Hepatocyte (in vitro differentiated cells): Measurements from ENCODE around the gene BAHCC1. TPM values are rescaled to one million over a fixed set of nuclear protein-coding genes. Genes with fewer than 3 reads are reported as not detected.
A peak's percentile ranks its signal among the peaks of the same experiment; 100 is the strongest.

Source experiments
- DNase-seq: peaks from one replicate; pipeline ENCODE4 v3.0.0-alpha.2; 2016; ENCODE audit warnings: low spot score
- H2AFZ ChIP-seq: fragments of 200-600 bp; sonication (generic); 2 replicates; pipeline ENCODE4 v1.6.0; 2016; ENCODE audit warnings: antibody characterized with exemption, mild to moderate bottlenecking
- H3K27ac ChIP-seq: fragments of 200-600 bp; sonication (generic); 2 replicates; pipeline ENCODE4 v1.5.1; 2016; ENCODE audit warnings: mild to moderate bottlenecking
- H3K27me3 ChIP-seq: fragments of 200-600 bp; sonication (generic); 2 replicates; pipeline ENCODE4 v1.6.1; 2016
- H3K36me3 ChIP-seq: fragments of 200-600 bp; sonication (generic); replicated peaks from 2 replicates; pipeline ENCODE4 v1.5.1; 2016; ENCODE audit warnings: low read depth; ENCODE audit not compliant: insufficient read depth
- H3K4me1 ChIP-seq: fragments of 200-600 bp; sonication (generic); 2 replicates; pipeline ENCODE4 v1.5.1; 2016; ENCODE audit warnings: mild to moderate bottlenecking, moderate library complexity; ENCODE audit not compliant: insufficient read depth
- H3K4me2 ChIP-seq: fragments of 200-600 bp; sonication (generic); 2 replicates; pipeline ENCODE4 v1.6.0; 2016
- H3K4me3 ChIP-seq: fragments of 200-600 bp; sonication (generic); 2 replicates; pipeline ENCODE4 v1.5.1; 2016; ENCODE audit warnings: mild to moderate bottlenecking
- H3K79me2 ChIP-seq: fragments of 200-600 bp; sonication (generic); 2 replicates; pipeline ENCODE4 v1.6.0; 2017; ENCODE audit warnings: mild to moderate bottlenecking
- H3K9me2 ChIP-seq: fragments of 200-600 bp; sonication (generic); replicated peaks from 2 replicates; pipeline ENCODE4 v1.6.0; 2017; ENCODE audit warnings: mild to moderate bottlenecking; ENCODE audit not compliant: insufficient read depth
- H3K9me3 ChIP-seq: fragments of 200-600 bp; sonication (generic); 2 replicates; pipeline ENCODE4 v1.5.1; 2016; ENCODE audit warnings: low read depth, mild to moderate bottlenecking
- H4K20me1 ChIP-seq: fragments of 200-600 bp; sonication (generic); 2 replicates; pipeline ENCODE4 v1.6.0; 2016; ENCODE audit warnings: mild to moderate bottlenecking; ENCODE audit not compliant: insufficient read depth, poor library complexity, severe bottlenecking
- CTCF ChIP-seq: fragments of 200-600 bp; sonication (generic); IDR thresholded peaks from 2 replicates; pipeline ENCODE4 v1.5.1; 2016; ENCODE audit warnings: antibody characterized with exemption, mild to moderate bottlenecking; ENCODE audit not compliant: poor library complexity
- EZH2 ChIP-seq: fragments of 200-600 bp; sonication (generic); IDR thresholded peaks from 2 replicates; pipeline ENCODE4 v1.6.1; 2016; ENCODE audit warnings: antibody characterized with exemption, mild to moderate bottlenecking, borderline replicate concordance
- EZH2phosphoT487 ChIP-seq: fragments of 200-600 bp; sonication (generic); IDR thresholded peaks from one replicate; pipeline ENCODE4 v1.6.1; 2018; ENCODE audit warnings: antibody characterized with exemption, mild to moderate bottlenecking, low read depth, moderate library complexity; ENCODE audit not compliant: unreplicated experiment, severe bottlenecking
- WGBS: methylation state at CpG from one replicate; pipeline ENCODE4 v1.1.6; 2016; ENCODE audit warnings: low lambda C conversion rate; ENCODE audit errors: missing lambda C conversion rate; 5-methylcytosine and 5-hydroxymethylcytosine counted together
- polyA plus RNA-seq: library from polyadenylated mRNA; unstranded; fragments of >200 nt; fragmentation: Nextera tagmentation; extraction: Ambion mirVana; gene quantifications from 2 replicates; pipeline ENCODE4 v1.2.1, GENCODE V29; 2016
- total RNA-seq: library from RNA; depleted of rRNA; stranded (reverse); fragments of >200 nt; gene quantifications from 2 replicates; pipeline ENCODE4 v1.2.3, GENCODE V29; 2014

BAHCC1 gene
- total and polyA plus RNA-seq, 2 experiments from 2014 or later = 6.4 to 6.6 TPM

GRCh38 chr17:81428948-81429774, 33.9 kb downstream of the BAHCC1 start:
- H3K4me3 ChIP-seq = no peak overlapping the region
- H3K36me3 ChIP-seq = no peaks in the 10 kb centered on the region
- peaks cover 10% of the 10 kb centered on the region for H3K4me1 ChIP-seq
- H3K27ac ChIP-seq = peak overlapping the region; percentile 66
- H3K27me3 ChIP-seq = no peaks in the 10 kb centered on the region
- no peak overlapping the region for H2AFZ ChIP-seq
- no peaks in the 10 kb centered on the region for H3K9me2 ChIP-seq
- H4K20me1 ChIP-seq = no peaks in the 10 kb centered on the region
- TF ChIP-seq EZH2 (no peak), EZH2phosphoT487 (no peak), CTCF (no peak)
- H3K79me2 ChIP-seq = peaks cover 10% of the 10 kb centered on the region
- H3K4me2 ChIP-seq = peak overlapping the region; percentile 71
- 59% methylated on average over 21 of the region's 41 CpGs for WGBS
- no peaks in the 10 kb centered on the region for H3K9me3 ChIP-seq
- peak; percentile 81 for DNase-seq

- Histone ChIP-seq H3K4me3 (no peak overlapping the region), H3K4me1 (peaks cover 16% of the 10 kb centered on the region), H3K4me2 (peak overlapping the region; percentile 71), H4K20me1 (no peaks in the 10 kb centered on the region), H3K27ac (peak overlapping the region; percentile 66), H3K79me2 (peaks cover 3% of the 10 kb centered on the region), H3K36me3 (no peaks in the 10 kb centered on the region), H3K9me2 (no peaks in the 10 kb centered on the region), H2AFZ (no peak overlapping the region), H3K9me3 (no peaks in the 10 kb centered on the region), H3K27me3 (no peaks in the 10 kb centered on the region)
- peak; percentile 66 for DNase-seq
- TF ChIP-seq CTCF (peak; percentile 16), EZH2 (no peak)
- 63% methylated on average over 22 of the region's 30 CpGs for WGBS
These were observed 34.7 kb downstream of the BAHCC1 start for GRCh38 chr17:81429821-81430551.

DNA sequence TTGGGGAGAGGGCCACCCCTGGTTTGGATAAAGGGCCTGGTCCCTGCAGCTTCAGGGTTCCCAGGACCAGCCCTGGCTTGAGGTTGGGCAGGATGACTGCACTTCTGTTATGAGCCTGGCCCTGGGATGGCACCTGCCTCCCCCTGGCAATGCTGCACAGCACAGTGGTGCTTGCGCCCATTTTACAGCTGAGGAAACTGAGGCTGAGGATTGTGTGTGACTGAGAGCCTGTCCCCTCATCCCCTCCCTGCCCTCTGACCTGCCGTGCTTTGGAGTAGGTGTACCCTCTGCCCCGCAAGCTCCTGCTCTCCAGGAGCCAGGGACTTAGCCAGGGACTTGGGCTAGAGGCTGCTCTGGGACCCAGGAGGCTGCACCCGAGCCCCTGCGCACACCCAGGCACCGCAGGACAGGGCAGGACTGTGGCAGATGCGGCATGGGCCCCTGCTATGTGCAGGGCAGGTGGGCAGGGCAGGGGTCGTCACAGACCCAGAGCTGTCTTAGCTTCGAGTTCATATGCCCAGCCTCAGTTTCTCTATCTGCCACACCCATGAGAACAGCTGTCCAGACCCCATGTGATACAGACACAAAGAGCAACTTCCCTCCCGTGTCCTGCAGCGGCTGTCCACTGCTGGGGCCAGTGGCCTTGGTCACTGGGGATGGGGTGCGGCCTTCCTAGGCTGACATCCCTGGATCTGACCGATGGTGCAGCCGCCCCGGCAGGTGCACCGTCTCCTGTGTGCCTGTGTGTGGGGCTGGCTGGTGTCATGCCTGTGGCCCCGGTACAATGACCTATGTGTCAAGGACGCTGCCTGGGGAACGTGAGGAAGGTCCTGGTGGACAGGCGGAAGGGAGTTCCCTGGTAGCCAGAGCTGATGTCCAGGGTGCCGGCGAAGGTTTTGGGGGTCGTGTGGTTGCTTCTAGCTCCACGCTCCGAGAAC, 36.6 kb downstream of the BAHCC1 start:
- H3K36me3 ChIP-seq = no peaks in the 10 kb centered on the region
- H3K27ac ChIP-seq = no peak overlapping the region
- no peaks in the 10 kb centered on the region for H3K9me3 ChIP-seq
- H2AFZ ChIP-seq = no peak overlapping the region
- no peak overlapping the region for H3K4me2 ChIP-seq
- H3K4me3 ChIP-seq = no peak overlapping the region
- H3K9me2 ChIP-seq = no peaks in the 10 kb centered on the region
- TF ChIP-seq CTCF (no peak), EZH2phosphoT487 (no peak), EZH2 (no peak)
- no peaks in the 10 kb centered on the region for H4K20me1 ChIP-seq
- H3K4me1 ChIP-seq = peaks cover 33% of the 10 kb centered on the region
- no peaks in the 10 kb centered on the region for H3K79me2 ChIP-seq
- WGBS = 96% methylated on average over 25 of the region's 25 CpGs
- no peak for DNase-seq
- H3K27me3 ChIP-seq = no peaks in the 10 kb centered on the region
